ENCODE results near the gene SIRPA.

The SIRPA gene
- 0 to 0.21 (median 0.10) reads per million in 9 experiments for total RNA-seq

GRCh38 chr20:1894951-1895673 is at the start of gene SIRPA:
SIRPA (plus strand) TSS chr20:1895407; CDS start chr20:1895448, 41 bp downstream.
- Mint-ChIP-seq H3K27me3 (peaks cover 70 to 95% of the 10 kb centered on the region in 2 donors), H3K9me3 (no peaks in the 10 kb centered on the region), H3K4me3 (peak within 1 kb of the TSS; percentile 76 to 79), H3K27ac (no peak within 1 kb of the TSS), H3K36me3 (ENCODE audit: insufficient read depth) (no peaks in the 10 kb centered on the region), H3K4me1 (ENCODE audit: low read depth in 2 of 2) (peaks cover 0 to 2% of the 10 kb centered on the region in 2 donors)
- ATAC-seq (replicated peaks) = no peak
- DNase-seq = no peak

GRCh38 chr20:1845701-1846100 is 49.5 kb upstream of the SIRPA start:
- Mint-ChIP-seq H3K27me3 (peaks cover 40 to 57% of the 10 kb centered on the region in 2 donors), H3K9me3 (peaks cover 5 to 8% of the 10 kb centered on the region in 2 donors), H3K4me1 (ENCODE audit: low read depth in 2 of 2) (no peaks in the 10 kb centered on the region), H3K27ac (no peak overlapping the region), H3K36me3 (ENCODE audit: insufficient read depth) (peaks cover 4% of the 10 kb centered on the region), H3K4me3 (no peak overlapping the region)
- DNase-seq (no peak), ATAC-seq (replicated peaks) (no peak)

GRCh38 chr20:1846341-1846740 is 48.9 kb upstream of the SIRPA start:
- no peak for DNase-seq
- Mint-ChIP-seq H3K4me1 (ENCODE audit: low read depth in 2 of 2) (no peaks in the 10 kb centered on the region), H3K4me3 (no peak overlapping the region), H3K36me3 (ENCODE audit: insufficient read depth) (peaks cover 4% of the 10 kb centered on the region), H3K27me3 (peaks cover 37 to 52% of the 10 kb centered on the region in 2 donors), H3K9me3 (peaks cover 5 to 8% of the 10 kb centered on the region in 2 donors), H3K27ac (no peak overlapping the region)
- ATAC-seq (replicated peaks) = no peak

GRCh38 chr20:1846876-1847275 is 48.3 kb upstream of the SIRPA start:
- ATAC-seq (replicated peaks) = no peak
- H3K9me3 Mint-ChIP-seq = peaks cover 5 to 8% of the 10 kb centered on the region in 2 donors
- peaks cover 4% of the 10 kb centered on the region for H3K36me3 Mint-ChIP-seq (ENCODE audit: insufficient read depth)
- H3K27ac Mint-ChIP-seq = no peak overlapping the region
- peaks cover 35 to 52% of the 10 kb centered on the region in 2 donors for H3K27me3 Mint-ChIP-seq
- no peak overlapping the region for H3K4me3 Mint-ChIP-seq
- H3K4me1 Mint-ChIP-seq (ENCODE audit: low read depth in 2 of 2) = no peaks in the 10 kb centered on the region
- DNase-seq = no peak

DNA sequence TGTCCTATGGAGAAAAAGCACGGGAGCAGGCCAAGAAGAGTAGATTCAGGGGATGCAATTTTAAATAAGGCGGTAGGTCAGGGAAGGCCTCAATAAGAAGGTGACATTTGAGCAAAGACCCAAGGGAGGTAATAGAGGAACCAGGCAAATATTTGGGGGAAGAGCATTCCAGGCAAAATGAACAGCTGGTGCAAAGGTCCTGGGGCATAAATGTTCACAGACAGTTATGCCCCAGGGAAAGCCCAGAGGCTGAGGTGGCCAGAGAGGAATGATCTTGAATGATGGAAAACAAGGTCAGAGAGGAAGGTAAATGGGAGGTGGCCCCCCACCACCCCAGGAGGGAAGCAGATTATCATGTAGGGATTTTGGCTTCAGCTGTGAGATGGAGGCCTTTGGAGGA is 47.4 kb upstream of the SIRPA start:
- H3K36me3 Mint-ChIP-seq (ENCODE audit: insufficient read depth) = peaks cover 4% of the 10 kb centered on the region
- no peak overlapping the region for H3K27ac Mint-ChIP-seq
- no peaks in the 10 kb centered on the region for H3K4me1 Mint-ChIP-seq (ENCODE audit: low read depth in 2 of 2)
- H3K27me3 Mint-ChIP-seq = peaks cover 26 to 52% of the 10 kb centered on the region in 2 donors
- H3K9me3 Mint-ChIP-seq = peaks cover 5 to 8% of the 10 kb centered on the region in 2 donors
- DNase-seq (no peak), ATAC-seq (replicated peaks) (no peak)
- no peak overlapping the region for H3K4me3 Mint-ChIP-seq

DNA sequence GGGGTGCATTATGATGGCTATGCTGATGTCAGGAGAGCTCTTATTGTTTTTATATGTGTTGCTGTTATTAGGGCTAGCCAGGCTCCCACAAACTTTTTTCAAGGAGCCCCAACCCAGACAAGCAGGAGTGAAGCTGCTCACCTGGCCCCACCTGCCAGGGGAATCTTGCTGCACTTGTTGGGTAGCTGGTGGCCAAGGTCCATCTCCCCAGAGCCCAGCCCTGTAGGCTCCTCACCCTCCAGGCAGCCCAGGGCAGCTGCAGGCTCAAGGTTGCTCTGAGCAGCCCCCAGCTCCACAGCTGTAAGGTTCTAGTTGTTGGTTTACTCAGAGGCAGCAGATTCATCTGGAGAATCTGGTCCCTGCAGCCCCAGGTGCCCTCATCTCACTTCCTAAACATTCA is 46.8 kb upstream of the SIRPA start:
- no peak for ATAC-seq (replicated peaks)
- peaks cover 4% of the 10 kb centered on the region for H3K36me3 Mint-ChIP-seq (ENCODE audit: insufficient read depth)
- H3K27ac Mint-ChIP-seq = no peak overlapping the region
- no peaks in the 10 kb centered on the region for H3K4me1 Mint-ChIP-seq (ENCODE audit: low read depth in 2 of 2)
- no peak overlapping the region for H3K4me3 Mint-ChIP-seq
- H3K27me3 Mint-ChIP-seq = peaks cover 29 to 51% of the 10 kb centered on the region in 2 donors
- DNase-seq = no peak
- peaks cover 5 to 8% of the 10 kb centered on the region in 2 donors for H3K9me3 Mint-ChIP-seq

DNA sequence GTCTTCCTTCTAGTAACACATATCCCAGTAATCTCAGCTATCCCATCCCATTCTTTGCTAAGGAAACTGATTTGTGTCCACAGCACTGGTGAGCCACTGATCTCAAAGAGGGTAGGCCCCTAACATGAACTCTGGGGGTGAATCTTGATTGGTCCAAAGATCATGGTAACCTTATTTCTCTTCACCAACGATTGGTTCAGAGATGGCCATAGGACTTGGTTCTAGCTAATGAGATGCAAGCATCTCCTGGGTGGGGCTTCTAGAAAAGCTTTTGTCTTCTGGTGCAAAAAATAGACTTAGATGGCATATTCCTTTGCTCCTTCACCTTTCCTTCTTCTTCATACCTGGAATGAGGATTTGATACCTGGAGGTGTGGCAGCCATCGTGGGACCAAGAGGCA is 43.8 kb upstream of the SIRPA start:
- no peak for ATAC-seq (replicated peaks)
- H3K27me3 Mint-ChIP-seq = peaks cover 44 to 67% of the 10 kb centered on the region in 2 donors

GRCh38 chr20:1853473-1853872 is 41.7 kb upstream of the SIRPA start:
- Mint-ChIP-seq H3K4me1 (ENCODE audit: low read depth in 2 of 2) (no peaks in the 10 kb centered on the region), H3K27me3 (peaks cover 36 to 70% of the 10 kb centered on the region in 2 donors), H3K27ac (no peak overlapping the region), H3K4me3 (no peak overlapping the region), H3K36me3 (ENCODE audit: insufficient read depth) (peaks cover 4% of the 10 kb centered on the region), H3K9me3 (no peaks in the 10 kb centered on the region)
- no peak for DNase-seq
- no peak for ATAC-seq (replicated peaks)

More for the DNA sequence above, 43.8 kb upstream of the SIRPA start:
- Mint-ChIP-seq H3K9me3 (peaks cover 5 to 8% of the 10 kb centered on the region in 2 donors), H3K36me3 (ENCODE audit: insufficient read depth) (peaks cover 4% of the 10 kb centered on the region), H3K4me1 (ENCODE audit: low read depth in 2 of 2) (no peaks in the 10 kb centered on the region), H3K4me3 (no peak overlapping the region), H3K27ac (no peak overlapping the region)
- DNase-seq = no peak

- no peaks in the 10 kb centered on the region for H3K4me1 Mint-ChIP-seq (ENCODE audit: low read depth in 2 of 2)
- no peaks in the 10 kb centered on the region for H3K9me3 Mint-ChIP-seq
- peaks cover under 1% of the 10 kb centered on the region for H3K36me3 Mint-ChIP-seq (ENCODE audit: insufficient read depth)
- no peak overlapping the region for H3K4me3 Mint-ChIP-seq
- ATAC-seq (replicated peaks) (no peak), DNase-seq (no peak)
- peaks cover 28 to 68% of the 10 kb centered on the region in 2 donors for H3K27me3 Mint-ChIP-seq
- no peak overlapping the region for H3K27ac Mint-ChIP-seq
Measured at GRCh38 chr20:1854246-1854645, 41.0 kb upstream of the SIRPA start.

GRCh38 chr20:1855109-1855508 is 40.1 kb upstream of the SIRPA start:
- Mint-ChIP-seq H3K27me3 (peaks cover 34 to 72% of the 10 kb centered on the region in 2 donors), H3K27ac (no peak overlapping the region), H3K36me3 (ENCODE audit: insufficient read depth) (no peaks in the 10 kb centered on the region), H3K9me3 (no peaks in the 10 kb centered on the region), H3K4me3 (no peak overlapping the region), H3K4me1 (ENCODE audit: low read depth in 2 of 2) (no peaks in the 10 kb centered on the region)
- ATAC-seq (replicated peaks) (no peak), DNase-seq (no peak)

DNA sequence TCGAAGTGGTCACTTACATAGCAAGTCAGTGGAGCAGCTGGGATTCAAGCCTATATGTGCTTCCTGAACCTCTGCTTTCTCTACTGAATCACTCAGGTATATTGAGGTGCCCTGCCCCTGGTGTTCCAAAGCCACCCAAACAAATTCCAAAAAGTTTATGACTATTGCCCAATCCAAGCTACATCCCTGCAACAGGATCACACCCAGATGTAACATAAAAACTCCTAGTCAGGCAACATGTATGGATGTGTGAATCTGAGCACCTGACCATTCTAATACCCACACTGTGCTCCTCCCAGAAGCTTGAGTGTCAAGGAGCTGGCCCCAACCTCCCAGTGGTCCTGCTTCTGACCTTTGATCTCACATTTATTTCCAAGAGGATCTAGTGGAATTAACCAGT is 39.5 kb upstream of the SIRPA start:
- H3K27me3 Mint-ChIP-seq = peaks cover 34 to 78% of the 10 kb centered on the region in 2 donors
- H3K27ac Mint-ChIP-seq = no peak overlapping the region
- H3K4me3 Mint-ChIP-seq = no peak overlapping the region
- ATAC-seq (replicated peaks) (no peak), DNase-seq (no peak)
- H3K36me3 Mint-ChIP-seq (ENCODE audit: insufficient read depth) = no peaks in the 10 kb centered on the region
- no peaks in the 10 kb centered on the region for H3K4me1 Mint-ChIP-seq (ENCODE audit: low read depth in 2 of 2)
- no peaks in the 10 kb centered on the region for H3K9me3 Mint-ChIP-seq

DNA sequence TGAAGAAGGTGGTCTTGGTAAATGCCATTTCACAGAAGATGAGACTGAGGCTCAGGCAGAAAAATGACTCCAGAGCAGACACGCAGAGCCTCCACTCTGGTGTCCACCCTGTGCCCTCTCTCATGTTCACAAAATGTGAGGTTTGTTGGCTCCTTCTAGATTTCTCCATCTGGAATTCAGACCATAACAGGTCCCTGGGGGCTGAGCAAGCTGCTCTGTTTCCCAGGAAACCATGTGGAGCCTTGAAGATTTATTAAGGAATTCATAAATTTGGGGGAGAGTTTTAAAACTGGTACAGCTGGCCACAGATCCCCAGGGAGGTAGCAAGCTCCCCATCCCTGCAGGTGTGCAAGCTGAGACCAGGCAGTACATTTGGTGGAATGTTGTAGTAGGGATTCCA is 38.8 kb upstream of the SIRPA start:
- H3K27ac Mint-ChIP-seq = no peak overlapping the region
- no peak overlapping the region for H3K4me3 Mint-ChIP-seq
- no peaks in the 10 kb centered on the region for H3K4me1 Mint-ChIP-seq (ENCODE audit: low read depth in 2 of 2)
- DNase-seq (no peak), ATAC-seq (replicated peaks) (no peak)
- no peaks in the 10 kb centered on the region for H3K36me3 Mint-ChIP-seq (ENCODE audit: insufficient read depth)
- peaks cover 37 to 85% of the 10 kb centered on the region in 2 donors for H3K27me3 Mint-ChIP-seq
- no peaks in the 10 kb centered on the region for H3K9me3 Mint-ChIP-seq

GRCh38 chr20:1857466-1857865 is 37.7 kb upstream of the SIRPA start:
- H3K36me3 Mint-ChIP-seq (ENCODE audit: insufficient read depth) = no peaks in the 10 kb centered on the region
- no peaks in the 10 kb centered on the region for H3K9me3 Mint-ChIP-seq
- ATAC-seq (replicated peaks) (no peak), DNase-seq (no peak)
- no peaks in the 10 kb centered on the region for H3K4me1 Mint-ChIP-seq (ENCODE audit: low read depth in 2 of 2)
- no peak overlapping the region for H3K4me3 Mint-ChIP-seq
- peaks cover 41 to 92% of the 10 kb centered on the region in 2 donors for H3K27me3 Mint-ChIP-seq
- no peak overlapping the region for H3K27ac Mint-ChIP-seq

DNA sequence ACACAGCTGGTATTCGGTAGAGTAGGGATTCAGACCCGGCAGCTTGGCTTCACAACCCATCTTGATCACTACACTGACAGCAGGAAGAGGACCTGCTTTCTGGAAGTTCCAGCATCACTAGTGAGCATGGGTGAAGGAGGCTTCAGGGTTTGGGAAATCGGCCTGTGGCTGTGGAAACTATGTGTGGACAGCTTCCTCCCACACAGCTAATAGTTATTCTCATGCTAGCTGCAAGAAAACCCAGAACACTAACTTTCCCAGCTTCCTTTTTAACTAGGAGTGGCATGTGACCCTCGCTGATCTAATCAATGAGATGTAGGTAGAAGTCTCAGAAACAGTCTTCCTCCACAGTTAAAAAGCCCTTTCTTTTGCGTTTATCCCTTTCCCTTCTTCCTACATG is 36.3 kb upstream of the SIRPA start:
- Mint-ChIP-seq H3K4me1 (ENCODE audit: low read depth in 2 of 2) (no peaks in the 10 kb centered on the region), H3K4me3 (no peak overlapping the region), H3K27ac (no peak overlapping the region), H3K9me3 (no peaks in the 10 kb centered on the region), H3K27me3 (peaks cover 37 to 92% of the 10 kb centered on the region in 2 donors), H3K36me3 (ENCODE audit: insufficient read depth) (no peaks in the 10 kb centered on the region)
- ATAC-seq (replicated peaks) (no peak), DNase-seq (no peak)
